Endothelial cell of umbilical vein (primary cell): ENCODE results near the gene ACO2. TPM values are rescaled to one million over a fixed set of nuclear protein-coding genes. Genes with fewer than 3 reads are reported as not detected.

Source experiments
- polyA plus RNA-seq, 4 experiments: library from polyadenylated mRNA; depleted of rRNA in 3 of 4; stranded (reverse) in 3 of 4; unstranded in 1 of 4; fragments of >200 nt; gene quantifications; 2 replicates each; pipeline versions ENCODE4 v1.2.1 to v1.2.3, GENCODE V29; 2011 to 2012; ENCODE audit warnings: missing spikeins in 1 of 4
- total RNA-seq: library from RNA; stranded (reverse); gene quantifications from 2 replicates; pipeline ENCODE4 v1.2.3, GENCODE V29; 2021

Gene ACO2
- total and polyA plus RNA-seq, 2 donors (not counting 3 experiments of a cell fraction or from before 2014, with no cell fraction given): 63.8 to 79.7 TPM

Other genes with a start within 250 kb of the ACO2 start
- 0.69 and 2.1 TPM in 2 replicates for gene CHADL, start 228.2 kb upstream of the ACO2 start, total RNA-seq
- 1.1 and 2.1 TPM in 2 replicates for gene CHADL, start 228.2 kb upstream of the ACO2 start, polyA plus RNA-seq
- 154 and 169 TPM in 2 replicates for gene RANGAP1, start 182.9 kb upstream of the ACO2 start, total RNA-seq
- 177 and 182 TPM in 2 replicates for gene RANGAP1, start 182.9 kb upstream of the ACO2 start, polyA plus RNA-seq
- 89.6 and 95.9 TPM in 2 replicates for gene ZC3H7B, start 167.6 kb upstream of the ACO2 start, total RNA-seq
- gene ZC3H7B, start 167.6 kb upstream of the ACO2 start, polyA plus RNA-seq: 66.8 and 72.7 TPM in 2 replicates
- 2.2 and 2.9 TPM in 2 replicates for gene TEF, start 87.2 kb upstream of the ACO2 start, total RNA-seq
- 4.0 and 5.3 TPM in 2 replicates for gene TEF, start 87.2 kb upstream of the ACO2 start, polyA plus RNA-seq
- 39.4 and 44.7 TPM in 2 replicates for gene TOB2, start 22.3 kb upstream of the ACO2 start, total RNA-seq
- gene TOB2, start 22.3 kb upstream of the ACO2 start, polyA plus RNA-seq: 21.7 and 23.2 TPM in 2 replicates
- gene PHF5A, start 425 bp upstream of the ACO2 start, total RNA-seq: 55.9 and 63.7 TPM in 2 replicates
- gene PHF5A, start 425 bp upstream of the ACO2 start, polyA plus RNA-seq: 51.8 and 61.1 TPM in 2 replicates
- 39.4 and 42.3 TPM in 2 replicates for gene POLR3H, start 75.4 kb downstream of the ACO2 start, total RNA-seq
- gene POLR3H, start 75.4 kb downstream of the ACO2 start, polyA plus RNA-seq: 31.2 and 33.5 TPM in 2 replicates
- gene CSDC2, start 91.9 kb downstream of the ACO2 start, total RNA-seq: not detected in 2 replicates
- not detected in 2 replicates for gene CSDC2, start 91.9 kb downstream of the ACO2 start, polyA plus RNA-seq
- 12.8 and 14.6 TPM in 2 replicates for gene PMM1, start 120.7 kb downstream of the ACO2 start, total RNA-seq
- 28.0 and 31.7 TPM in 2 replicates for gene PMM1, start 120.7 kb downstream of the ACO2 start, polyA plus RNA-seq
- 49.4 and 59.1 TPM in 2 replicates for gene DESI1, start 151.9 kb downstream of the ACO2 start, total RNA-seq
- gene DESI1, start 151.9 kb downstream of the ACO2 start, polyA plus RNA-seq: 36.8 and 42.1 TPM in 2 replicates
- gene XRCC6, start 152.2 kb downstream of the ACO2 start, total RNA-seq: 309 and 313 TPM in 2 replicates
- 79.5 and 117 TPM in 2 replicates for gene XRCC6, start 152.2 kb downstream of the ACO2 start, polyA plus RNA-seq
- 138 TPM in 2 replicates for gene SNU13, start 219.8 kb downstream of the ACO2 start, total RNA-seq
- 194 and 206 TPM in 2 replicates for gene SNU13, start 219.8 kb downstream of the ACO2 start, polyA plus RNA-seq
- 0.76 and 1.5 TPM in 2 replicates for gene MEI1, start 230.4 kb downstream of the ACO2 start, total RNA-seq
- gene MEI1, start 230.4 kb downstream of the ACO2 start, polyA plus RNA-seq: 1.9 and 2.7 TPM in 2 replicates